Ishikawa (cell line): Measurements from ENCODE around the gene UTP11.

Experiments used
- EGR1 ChIP-seq: IDR thresholded peaks from 2 replicates; pipeline ENCODE4 v1.6.1; 2012
- EP300 ChIP-seq: IDR thresholded peaks from 2 replicates; pipeline ENCODE4 v1.6.1; 2012; ENCODE audit warnings: borderline replicate concordance
- FOXM1 ChIP-seq: IDR thresholded peaks from 2 replicates; pipeline ENCODE4 v1.6.1; 2012; ENCODE audit warnings: low read depth, borderline replicate concordance
- MAX ChIP-seq: IDR thresholded peaks from 2 replicates; pipeline ENCODE4 v1.6.1; 2012
- NFIC ChIP-seq: IDR thresholded peaks from 2 replicates; pipeline ENCODE4 v1.6.1; 2012
- RAD21 ChIP-seq: IDR thresholded peaks from 2 replicates; pipeline ENCODE4 v1.6.1; 2012; ENCODE audit warnings: low read depth
- REST ChIP-seq: IDR thresholded peaks from 2 replicates; pipeline ENCODE4 v1.6.1; 2012; ENCODE audit warnings: low read depth, mild to moderate bottlenecking
- TAF1 ChIP-seq: IDR thresholded peaks from 2 replicates; pipeline ENCODE4 v1.6.1; 2012; ENCODE audit warnings: low read depth, mild to moderate bottlenecking
- TCF12 ChIP-seq: IDR thresholded peaks from 2 replicates; pipeline ENCODE4 v1.6.1; 2012; ENCODE audit warnings: low read depth
- TEAD4 ChIP-seq: IDR thresholded peaks from 2 replicates; pipeline ENCODE4 v1.6.1; 2012
- USF1 ChIP-seq: IDR thresholded peaks from 2 replicates; pipeline ENCODE4 v1.6.1; 2012
- YY1 ChIP-seq: IDR thresholded peaks from 2 replicates; pipeline ENCODE4 v1.6.1; 2012; ENCODE audit warnings: low read depth
- ZBTB7A ChIP-seq: IDR thresholded peaks from 2 replicates; pipeline ENCODE4 v1.6.1; 2012; ENCODE audit warnings: low read depth

DNA sequence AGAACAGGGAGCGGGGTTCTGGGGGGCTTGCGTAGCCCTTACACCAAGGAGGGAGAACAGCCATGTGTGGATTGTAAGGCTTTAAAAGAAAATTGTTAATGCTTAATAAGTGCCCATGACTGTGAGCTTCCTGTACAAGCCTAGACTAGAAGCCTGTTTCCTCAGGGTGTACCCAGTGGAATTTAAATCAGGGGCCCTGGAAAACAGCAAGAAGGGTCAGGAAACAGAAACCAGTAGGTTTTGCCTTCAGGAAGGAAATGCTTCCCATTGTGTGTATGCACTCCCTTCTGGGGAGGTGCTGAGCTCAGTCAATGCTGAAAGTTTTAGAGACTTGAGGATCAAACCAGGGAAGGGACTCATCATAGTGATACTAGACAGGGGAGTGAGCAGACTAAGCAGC lies 12.7 kb downstream of the UTP11 start:
- no peak for TF ChIP-seq EP300
- no peak for TF ChIP-seq REST
- TF ChIP-seq ZBTB7A = no peak
- TF ChIP-seq USF1 = no peak
- no peak for TF ChIP-seq TAF1
- TF ChIP-seq MAX = no peak
- no peak for TF ChIP-seq FOXM1
- TF ChIP-seq YY1 = no peak
- TF ChIP-seq TCF12 = no peak
- TF ChIP-seq RAD21 = no peak
- no peak for TF ChIP-seq TEAD4
- no peak for TF ChIP-seq EGR1
- no peak for TF ChIP-seq NFIC
